ENCODE measurements around the gene SOX8.

Gene SOX8

GRCh38 chr16:974001-974601 is 7.5 kb upstream of the SOX8 start:
- DNase-seq = no peak

- no peak for DNase-seq
Measured at GRCh38 chr16:974611-975261, 6.8 kb upstream of the SOX8 start.

GRCh38 chr16:975291-975690 is 6.3 kb upstream of the SOX8 start:
- DNase-seq = no peak

GRCh38 chr16:976389-976931 is 5.1 kb upstream of the SOX8 start:
- no peak for DNase-seq

GRCh38 chr16:977081-977701 is 4.4 kb upstream of the SOX8 start:
- no peak for DNase-seq

GRCh38 chr16:977896-978295 is 3.7 kb upstream of the SOX8 start:
- DNase-seq = no peak

GRCh38 chr16:978403-978802 is 3.2 kb upstream of the SOX8 start:
- DNase-seq = no peak

- no peak for DNase-seq
Measured at GRCh38 chr16:979147-979546, 2.4 kb upstream of the SOX8 start.

- DNase-seq = no peak
Measured at GRCh38 chr16:979859-980594, 1.5 kb upstream of the SOX8 start.

GRCh38 chr16:980595-980854 is 1.0 kb upstream of the SOX8 start:
- no peak for DNase-seq

GRCh38 chr16:982145-983043 is 824 bp downstream of the SOX8 start:
- DNase-seq = no peak

- DNase-seq = no peak
Measured at GRCh38 chr16:983044-984030, 1.8 kb downstream of the SOX8 start.

- no peak for DNase-seq
Measured at GRCh38 chr16:984121-984694, 2.6 kb downstream of the SOX8 start.

GRCh38 chr16:984736-985636 is 3.4 kb downstream of the SOX8 start:
- DNase-seq = no peak

- no peak for DNase-seq
Measured at GRCh38 chr16:985646-986400, 4.3 kb downstream of the SOX8 start.

GRCh38 chr16:986411-986810 is 4.8 kb downstream of the SOX8 start:
- no peak for DNase-seq

- DNase-seq = no peak
Measured at GRCh38 chr16:986925-987582, 5.5 kb downstream of the SOX8 start.

- DNase-seq = no peak
Measured at GRCh38 chr16:987906-988305, 6.3 kb downstream of the SOX8 start.
